ENCODE data around the gene NEXN. TPM values are rescaled to one million over a fixed set of nuclear protein-coding genes. Genes with fewer than 3 reads are reported as not detected.

Gene NEXN
- total RNA-seq, 2 donors from 2014 or later, result 13.2 to 14.1 TPM

DNA sequence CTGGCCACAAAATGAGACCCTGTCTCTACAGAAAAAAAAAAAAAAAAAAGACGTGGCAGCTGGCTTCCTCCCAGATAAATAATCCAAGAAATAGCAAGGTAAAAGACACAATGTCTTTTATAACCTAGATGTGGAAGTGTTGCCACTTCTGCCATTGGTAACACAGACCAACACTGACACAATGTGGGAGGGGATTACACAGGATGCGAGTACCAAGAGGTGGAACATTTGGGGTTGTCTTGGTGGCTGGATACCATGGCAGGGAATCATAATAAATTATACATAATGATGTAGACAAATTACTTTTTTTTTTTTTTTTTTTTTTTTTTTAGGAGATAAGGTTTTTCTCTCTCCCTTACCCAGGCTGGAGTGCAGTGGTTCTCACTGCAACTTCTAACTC lies 6.0 kb upstream of the NEXN start:
- no peaks in the 10 kb centered on the region for H3K9me3 ChIP-seq
- no peaks in the 10 kb centered on the region for H3K4me1 ChIP-seq (replicated peaks)
- H3K36me3 ChIP-seq, result no peaks in the 10 kb centered on the region
- intact Hi-C loops (cut with DNase I), result loop anchor here (10.0 kb wide), 1 partner anchor 128 kb away; the partner anchor contains the start of gene USP33
- no peak for TF ChIP-seq POLR2AphosphoS5 (IDR thresholded peaks at IDR 0.05)
- TF ChIP-seq, protein P1, sequence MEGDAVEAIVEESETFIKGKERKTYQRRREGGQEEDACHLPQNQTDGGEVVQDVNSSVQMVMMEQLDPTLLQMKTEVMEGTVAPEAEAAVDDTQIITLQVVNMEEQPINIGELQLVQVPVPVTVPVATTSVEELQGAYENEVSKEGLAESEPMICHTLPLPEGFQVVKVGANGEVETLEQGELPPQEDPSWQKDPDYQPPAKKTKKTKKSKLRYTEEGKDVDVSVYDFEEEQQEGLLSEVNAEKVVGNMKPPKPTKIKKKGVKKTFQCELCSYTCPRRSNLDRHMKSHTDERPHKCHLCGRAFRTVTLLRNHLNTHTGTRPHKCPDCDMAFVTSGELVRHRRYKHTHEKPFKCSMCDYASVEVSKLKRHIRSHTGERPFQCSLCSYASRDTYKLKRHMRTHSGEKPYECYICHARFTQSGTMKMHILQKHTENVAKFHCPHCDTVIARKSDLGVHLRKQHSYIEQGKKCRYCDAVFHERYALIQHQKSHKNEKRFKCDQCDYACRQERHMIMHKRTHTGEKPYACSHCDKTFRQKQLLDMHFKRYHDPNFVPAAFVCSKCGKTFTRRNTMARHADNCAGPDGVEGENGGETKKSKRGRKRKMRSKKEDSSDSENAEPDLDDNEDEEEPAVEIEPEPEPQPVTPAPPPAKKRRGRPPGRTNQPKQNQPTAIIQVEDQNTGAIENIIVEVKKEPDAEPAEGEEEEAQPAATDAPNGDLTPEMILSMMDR (IDR thresholded peaks at IDR 0.05), result no peak
- no peak for TF ChIP-seq POLR2A (IDR thresholded peaks at IDR 0.05)
- H3K4me3 ChIP-seq, result no peak overlapping the region
- no peaks in the 10 kb centered on the region for H3K27me3 ChIP-seq (replicated peaks; ENCODE audit: insufficient read depth)
- no peak for DNase-seq (ENCODE audit: low spot score)
- WGBS, result 70% methylated on average over 2 of the region's 2 CpGs
- H3K27ac ChIP-seq, result no peak overlapping the region

DNA sequence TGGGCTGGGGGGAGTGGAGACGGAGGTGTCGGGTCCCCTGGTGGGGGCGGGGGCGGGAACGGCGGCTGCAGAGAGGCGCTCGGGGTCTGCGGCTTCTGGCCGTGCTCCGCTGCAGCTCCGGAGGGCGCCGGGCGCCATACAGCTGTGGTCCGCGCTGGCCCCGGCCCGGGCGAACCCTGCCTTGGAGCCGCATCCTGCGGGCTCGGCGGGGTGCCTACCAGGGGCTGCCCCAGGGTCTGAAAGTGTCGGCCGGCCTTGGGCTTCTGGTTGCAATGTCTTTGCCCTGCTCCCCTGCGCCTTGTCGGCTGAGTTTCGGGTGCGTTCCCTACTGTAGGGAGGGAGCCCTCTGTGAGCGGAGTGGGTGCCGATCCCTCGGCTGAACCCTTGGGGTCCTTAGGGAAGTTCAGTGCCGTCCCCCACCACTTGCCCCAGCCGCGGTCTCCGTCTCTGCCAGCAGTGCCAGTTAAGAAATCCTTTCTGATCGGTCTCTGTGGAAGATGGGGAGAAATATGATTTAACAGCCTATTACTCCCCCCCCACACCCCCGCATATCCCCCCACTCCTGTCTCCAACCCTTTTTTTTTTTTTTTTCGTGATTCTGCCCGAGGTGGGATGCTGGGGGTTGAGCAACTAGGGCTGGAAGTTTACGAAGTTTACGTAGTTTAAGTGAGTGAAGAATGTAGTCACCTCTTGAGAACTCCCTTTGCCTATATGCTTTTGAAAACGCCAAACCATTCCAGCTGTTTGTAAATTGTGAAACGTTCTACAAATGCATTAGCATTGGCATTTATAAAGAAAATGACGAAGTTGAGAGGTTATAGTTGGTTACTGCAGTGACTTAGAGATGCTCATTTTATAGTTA lies 588 bp downstream of the NEXN start:
- DNase-seq (ENCODE audit: low spot score), result peak; percentile 4
- intact Hi-C loops (cut with DNase I), result loop anchor here (2.0 to 10.0 kb wide), 2 partner anchors 56 to 134 kb away; partner anchors contain the start of gene USP33
- Histone ChIP-seq H3K4me1 (replicated peaks) (no peaks in the 10 kb centered on the region), H3K27ac (peak overlapping the region; percentile 77 to 83), H3K27me3 (replicated peaks; ENCODE audit: insufficient read depth) (no peaks in the 10 kb centered on the region), H3K9me3 (no peaks in the 10 kb centered on the region), H3K4me3 (peak overlapping the region; percentile 64 to 79), H3K36me3 (no peaks in the 10 kb centered on the region)
- TF ChIP-seq POLR2A (IDR thresholded peaks at IDR 0.05) (no peak), POLR2AphosphoS5 (IDR thresholded peaks at IDR 0.05) (no peak)
- TF ChIP-seq, protein P1 (IDR thresholded peaks at IDR 0.05), result no peak
- WGBS, result 1% methylated on average over 42 of the region's 46 CpGs

DNA sequence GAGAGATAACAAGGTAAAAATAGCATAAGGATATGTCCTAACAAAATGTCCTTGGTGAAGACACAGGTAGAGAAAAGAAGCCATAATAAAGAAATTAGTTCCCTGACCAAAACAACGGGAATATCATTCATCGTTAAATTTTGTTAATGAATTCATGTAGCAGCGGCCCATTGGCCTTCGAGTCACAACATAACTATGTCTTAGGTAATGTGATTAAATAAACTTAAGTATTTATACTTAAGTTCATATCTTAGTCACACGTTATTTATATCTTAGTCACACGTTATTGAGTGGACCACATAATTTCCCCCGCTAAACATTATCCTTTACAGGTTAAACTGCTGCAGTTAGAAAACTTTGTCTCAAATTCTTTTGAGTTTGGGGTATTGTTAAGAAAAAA lies 1.2 kb downstream of the NEXN start:
- intact Hi-C loops (cut with DNase I), result loop anchor here (2.0 to 10.0 kb wide), 2 partner anchors 57 to 135 kb away; partner anchors contain the start of gene USP33
- Histone ChIP-seq H3K4me3 (peak overlapping the region; percentile 64 to 79), H3K27ac (peak overlapping the region; percentile 77 to 83)

DNA sequence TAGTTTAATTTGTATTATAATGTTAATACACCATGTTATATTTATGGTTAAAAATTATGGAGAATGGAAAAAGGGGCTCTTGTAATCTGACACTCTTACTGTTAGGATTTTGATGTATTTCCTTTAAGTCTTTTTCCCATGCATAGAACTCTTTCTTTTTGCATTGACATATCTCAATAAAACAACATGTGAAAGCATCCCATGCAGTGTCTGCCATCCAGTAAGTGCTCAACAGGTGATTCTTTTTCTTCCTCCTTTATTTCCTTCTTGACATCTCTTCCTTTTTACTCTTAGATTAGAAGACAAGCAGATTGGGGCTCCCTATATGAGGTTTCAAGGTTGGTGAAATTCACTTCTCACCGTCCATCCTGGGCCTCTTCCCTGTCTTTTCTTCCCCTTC lies 2.8 kb downstream of the NEXN start:
- DNase-seq (ENCODE audit: low spot score), result no peak
- intact Hi-C loops (cut with DNase I), result no loop called here
- Histone ChIP-seq H3K27ac (no peak overlapping the region), H3K27me3 (replicated peaks; ENCODE audit: insufficient read depth) (no peaks in the 10 kb centered on the region), H3K36me3 (no peaks in the 10 kb centered on the region), H3K9me3 (no peaks in the 10 kb centered on the region), H3K4me1 (replicated peaks) (no peaks in the 10 kb centered on the region), H3K4me3 (no peak overlapping the region)
- TF ChIP-seq POLR2A (IDR thresholded peaks at IDR 0.05) (no peak), POLR2AphosphoS5 (IDR thresholded peaks at IDR 0.05) (no peak)
- TF ChIP-seq, protein P1 (IDR thresholded peaks at IDR 0.05), result no peak
- 88% methylated on average over 1 of the region's 1 CpG for WGBS

More for the DNA sequence above, 1.2 kb downstream of the NEXN start:
- no peaks in the 10 kb centered on the region for H3K4me1 ChIP-seq (replicated peaks)
- TF ChIP-seq, protein P1 (IDR thresholded peaks at IDR 0.05), result no peak
- TF ChIP-seq POLR2AphosphoS5 (IDR thresholded peaks at IDR 0.05) (no peak), POLR2A (IDR thresholded peaks at IDR 0.05) (no peak)
- DNase-seq (ENCODE audit: low spot score), result no peak
- no peaks in the 10 kb centered on the region for H3K9me3 ChIP-seq
- 57% methylated on average over 7 of the region's 7 CpGs for WGBS
- no peaks in the 10 kb centered on the region for H3K36me3 ChIP-seq
- no peaks in the 10 kb centered on the region for H3K27me3 ChIP-seq (replicated peaks; ENCODE audit: insufficient read depth)

Measured in prostate gland (tissue), 2 donors.